ENCODE results near the gene ALDH16A1.

The ALDH16A1 gene

DNA sequence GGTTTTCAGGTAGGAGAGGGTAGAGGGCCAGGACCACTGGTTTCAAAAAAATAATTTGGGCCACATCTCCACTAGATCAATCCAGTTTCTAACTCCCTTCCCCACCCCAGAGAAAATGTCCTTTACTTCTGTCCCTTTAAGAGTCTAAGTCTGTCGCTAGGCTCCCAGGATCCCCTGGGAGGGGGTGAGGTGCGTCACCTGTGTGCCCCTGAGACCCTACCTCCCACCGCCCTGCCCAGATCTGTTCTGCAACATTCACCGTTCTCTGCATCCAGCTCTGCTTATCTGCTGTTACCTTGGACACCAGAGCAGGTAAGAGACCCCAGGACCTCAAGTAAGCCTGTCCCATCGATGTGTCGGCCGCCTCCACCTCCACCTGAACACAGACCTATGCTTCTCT is 27.8 kb upstream of the ALDH16A1 start, which contains the start of gene GFY:
TSS of gene GFY (plus strand) at position 211 of the 400 bp plus-strand sequence. CDS start 1,043 bp downstream, outside the sequence.
- DNase-seq = no peak

DNA sequence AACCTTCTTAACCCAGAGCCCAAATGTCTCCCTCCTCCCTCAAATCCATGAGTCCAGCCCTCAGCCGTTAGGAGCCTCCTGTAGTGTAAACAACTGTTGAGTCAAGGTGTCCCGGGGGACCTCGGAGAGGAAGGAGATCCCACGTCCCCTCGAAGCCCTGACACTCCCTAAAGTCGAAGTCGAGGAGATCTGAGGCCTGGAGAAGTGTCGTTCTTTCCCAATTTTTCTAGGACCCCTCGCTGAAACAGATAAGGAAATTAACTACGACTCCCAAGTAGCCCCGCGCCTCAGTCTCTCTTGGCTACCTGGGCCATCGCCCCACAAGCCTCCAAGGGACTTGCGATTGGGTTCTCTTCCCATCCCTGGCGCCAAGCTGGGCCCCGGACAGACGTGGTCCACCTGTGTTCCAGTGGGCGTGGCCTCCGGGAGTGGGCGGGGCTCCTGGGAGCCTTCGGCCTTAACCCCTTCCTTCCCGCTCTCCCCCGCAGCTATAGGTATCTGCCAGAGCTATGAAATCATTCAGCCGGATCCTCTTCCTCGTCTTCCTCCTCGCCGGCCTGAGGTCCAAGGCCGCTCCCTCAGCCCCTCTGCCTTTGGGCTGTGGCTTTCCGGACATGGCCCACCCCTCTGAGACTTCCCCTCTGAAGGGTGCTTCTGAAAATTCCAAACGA is 27.0 kb upstream of the ALDH16A1 start:
- no peak for DNase-seq

DNA sequence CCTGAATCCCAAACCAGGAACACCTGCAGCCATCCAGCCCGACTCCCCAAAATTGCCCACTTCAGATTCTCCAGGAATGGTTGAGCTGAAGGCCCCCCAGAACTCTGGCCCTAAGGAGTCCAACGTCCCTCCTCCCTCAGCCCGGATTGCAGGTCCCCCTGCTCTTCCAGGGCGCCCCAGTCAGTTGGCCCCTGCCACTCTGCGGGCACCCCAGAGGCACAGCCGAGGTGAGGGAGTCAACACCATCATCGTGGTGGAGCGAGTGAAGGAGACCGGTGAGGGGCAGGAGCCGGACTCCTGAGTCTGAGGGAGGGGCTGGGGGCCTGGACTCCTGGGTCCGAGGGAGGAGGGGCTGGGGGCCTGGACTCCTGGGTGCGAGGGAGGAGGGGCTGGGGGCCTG is 25.7 kb upstream of the ALDH16A1 start:
- no peak for DNase-seq

DNA sequence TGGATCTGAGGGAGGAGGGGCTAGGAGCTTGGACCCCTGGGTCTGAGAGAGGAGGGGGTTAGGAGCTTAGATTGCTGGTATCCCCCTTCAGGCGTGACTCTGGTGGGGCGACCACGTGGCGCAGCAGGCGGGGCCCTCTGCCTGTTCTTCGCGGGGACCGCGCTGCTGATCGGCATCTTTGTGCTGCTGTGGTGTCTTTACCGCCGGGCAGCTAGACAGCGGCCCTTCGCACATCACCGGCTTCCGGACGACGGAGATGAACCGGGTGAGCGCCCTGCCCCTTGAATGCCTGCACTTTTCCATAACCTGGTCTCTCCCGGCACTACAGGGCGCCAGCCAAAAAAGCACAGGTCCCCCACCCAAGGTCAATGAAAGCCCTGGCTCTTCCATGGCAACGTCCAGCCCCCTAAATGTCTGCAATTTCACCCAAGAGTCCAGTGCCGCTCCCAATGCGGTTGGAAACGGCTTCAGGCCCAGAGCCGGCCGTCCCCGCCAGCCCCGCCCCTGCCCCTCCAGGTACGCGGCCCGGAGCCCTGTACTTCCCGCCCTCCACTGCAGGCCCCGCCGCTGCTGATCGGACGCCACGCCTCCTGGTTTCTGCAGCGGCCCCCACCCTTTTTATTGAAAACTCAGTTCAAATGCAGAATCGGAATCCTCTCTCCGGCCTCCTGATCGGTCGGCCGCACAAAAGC is 25.0 kb upstream of the ALDH16A1 start:
- DNase-seq = no peak

DNA sequence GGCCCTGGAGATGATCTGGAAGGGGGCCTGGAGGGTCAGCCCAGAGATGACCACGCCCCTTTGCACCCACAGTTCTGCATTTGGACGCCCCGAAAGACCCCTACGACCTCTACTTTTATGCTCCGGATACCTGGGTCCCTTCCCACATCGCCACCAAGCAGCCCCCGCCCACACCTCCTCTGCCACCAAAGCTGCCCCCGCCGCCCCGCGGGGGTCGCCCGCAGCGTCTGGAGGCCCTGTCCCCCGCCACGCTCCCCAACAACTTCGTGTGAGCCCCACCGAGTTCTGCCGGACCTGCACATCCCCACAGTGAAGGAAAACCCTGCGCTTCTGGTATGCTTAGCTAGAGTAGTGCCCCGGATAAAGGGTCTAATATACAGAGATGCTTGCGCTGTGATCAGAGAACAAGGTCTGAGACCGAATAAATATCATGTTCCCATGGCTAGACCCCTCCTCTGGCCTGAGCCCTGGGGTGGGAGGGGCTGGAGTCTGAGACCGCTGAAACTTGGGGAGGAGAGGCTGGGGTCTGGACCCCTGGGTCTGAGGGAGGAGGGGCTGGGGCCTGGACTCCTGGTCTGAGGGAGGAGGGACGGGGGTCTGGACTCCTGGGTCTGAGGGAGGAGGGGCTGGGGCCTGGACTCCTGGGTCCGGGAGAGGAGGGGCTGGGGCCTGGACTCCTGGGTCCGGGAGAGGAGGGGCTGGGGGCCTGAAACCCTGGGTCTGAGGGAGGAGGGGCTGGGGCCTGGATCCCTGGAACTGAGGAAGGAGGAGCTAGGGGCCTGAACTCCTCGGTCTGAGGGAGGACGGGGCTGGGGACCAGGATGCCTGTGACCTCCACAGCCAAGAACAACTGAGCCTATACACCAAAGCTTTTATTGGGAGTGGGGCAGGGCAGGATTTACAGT is 24.2 kb upstream of the ALDH16A1 start:
- DNase-seq = no peak

DNA sequence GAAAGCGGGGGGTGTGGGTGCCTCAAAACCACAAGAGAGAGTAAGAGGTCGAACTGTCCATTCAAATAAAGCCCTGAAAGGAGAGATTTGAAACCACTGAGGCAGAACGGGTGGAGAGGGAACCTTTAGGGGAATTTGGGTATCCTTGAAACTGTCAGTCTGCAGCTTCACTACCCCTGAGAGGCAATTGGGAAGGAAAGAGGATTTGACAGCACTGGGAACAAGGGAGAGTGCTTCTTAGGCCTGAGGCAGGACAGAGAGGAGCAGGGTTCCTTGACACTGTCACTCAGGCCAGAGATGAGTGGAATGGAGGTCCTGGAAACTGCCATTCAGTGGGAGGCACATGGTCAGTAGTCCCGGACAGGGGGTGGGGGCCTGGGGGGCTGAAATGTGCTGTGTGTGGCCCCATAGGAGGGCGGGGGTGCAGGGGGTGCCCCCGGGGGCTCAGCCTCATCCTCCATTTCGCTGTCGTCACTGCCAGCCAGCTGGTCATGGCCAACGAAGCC is 22.8 kb upstream of the ALDH16A1 start:
- no peak for DNase-seq

DNA sequence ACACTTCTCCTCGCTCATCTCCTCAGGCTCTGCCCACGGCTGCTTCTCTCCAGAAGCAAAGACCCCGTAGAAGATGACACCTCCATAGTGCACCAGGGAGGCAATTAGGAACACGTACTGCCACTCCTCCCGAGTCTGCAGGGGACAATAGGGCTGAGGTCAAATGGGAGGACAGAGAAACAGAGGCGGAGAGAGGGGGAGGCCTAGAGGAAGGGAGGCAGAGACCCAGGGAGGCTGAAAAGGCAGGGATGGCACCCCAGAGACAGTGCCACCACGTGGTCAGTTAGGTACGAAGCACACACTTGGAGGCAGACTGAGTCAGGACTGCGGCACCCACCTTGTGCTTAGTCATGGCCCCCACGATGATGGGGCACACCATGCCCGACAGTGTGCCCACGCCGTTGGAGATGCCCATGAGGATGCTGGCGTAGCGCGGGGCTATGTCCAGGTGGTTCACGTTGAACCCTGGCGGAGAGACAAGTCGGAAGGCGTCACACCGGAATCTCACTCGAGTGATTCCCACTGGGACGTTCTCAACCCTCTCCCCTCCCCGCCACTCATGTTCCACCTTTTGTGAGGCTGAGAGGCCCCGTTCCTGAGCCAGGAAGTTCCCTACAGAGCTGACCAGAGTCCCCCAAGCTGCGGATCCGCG is 22.2 kb upstream of the ALDH16A1 start:
- no peak for DNase-seq

DNA sequence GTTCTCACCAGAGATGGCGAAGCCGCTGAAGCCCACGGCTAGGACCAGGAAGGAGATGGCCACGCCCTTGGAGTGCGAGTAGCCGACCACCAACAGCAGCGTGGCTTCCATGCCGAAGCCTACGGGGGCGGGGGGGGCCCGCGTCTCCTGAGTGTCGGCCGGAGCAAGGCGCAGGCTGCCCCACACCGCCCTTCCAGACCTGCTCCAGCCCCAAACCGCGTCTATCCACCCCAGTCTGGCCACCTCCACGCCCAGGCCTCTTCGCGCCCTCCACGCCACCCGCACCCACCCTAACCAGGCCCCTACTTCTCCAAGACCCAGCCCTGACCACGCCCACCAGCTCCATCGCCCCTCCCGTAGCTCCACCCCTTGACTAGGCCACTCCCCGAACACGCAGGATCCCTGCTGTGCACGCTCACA is 21.7 kb upstream of the ALDH16A1 start:
- peak; percentile 32 for DNase-seq

DNA sequence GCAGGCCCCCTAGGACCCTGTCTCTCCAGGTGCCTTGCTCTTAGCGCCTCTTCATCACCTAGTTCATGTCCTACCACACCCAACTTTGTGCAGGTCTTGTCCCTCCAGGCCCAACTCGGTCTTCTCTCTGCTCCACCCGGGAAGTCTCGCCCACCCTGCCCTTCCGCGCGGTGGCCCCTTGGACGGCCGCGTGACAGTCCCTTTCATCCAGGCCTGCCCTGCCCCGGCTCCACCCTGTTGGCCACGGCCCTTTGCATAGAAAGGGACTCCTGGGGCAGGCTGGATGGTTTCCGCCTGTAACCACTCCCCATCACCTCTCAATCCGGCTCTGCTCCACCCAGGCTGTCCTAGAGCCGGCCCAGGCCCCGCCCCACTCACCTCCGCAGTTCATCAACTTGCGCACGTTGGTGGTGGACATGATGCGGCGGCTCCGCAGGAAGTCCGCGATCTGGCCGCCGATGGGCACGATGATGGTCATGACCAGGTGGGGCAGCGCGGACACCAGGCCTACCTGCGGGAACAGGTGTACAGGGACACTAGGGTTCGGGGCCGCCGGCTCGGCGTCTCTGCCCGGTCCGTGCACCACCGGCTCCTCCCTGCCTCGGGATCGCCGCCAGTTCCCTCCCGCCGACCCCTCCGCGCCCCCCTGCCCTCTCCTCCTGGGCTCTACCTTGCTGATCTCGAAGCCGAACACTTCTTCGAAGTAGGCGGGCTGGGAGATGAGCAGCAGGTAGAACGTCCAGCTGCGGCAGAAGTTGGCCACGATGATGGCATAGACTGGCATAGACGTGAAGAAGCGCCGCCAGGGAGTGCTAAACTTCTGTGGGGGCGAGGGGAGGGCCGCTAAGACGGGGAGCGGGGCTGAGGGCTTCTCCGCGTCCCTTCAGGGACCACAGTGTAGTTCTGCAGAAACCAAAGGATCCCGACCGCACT is 20.6 kb upstream of the ALDH16A1 start:
- no peak for DNase-seq

DNA sequence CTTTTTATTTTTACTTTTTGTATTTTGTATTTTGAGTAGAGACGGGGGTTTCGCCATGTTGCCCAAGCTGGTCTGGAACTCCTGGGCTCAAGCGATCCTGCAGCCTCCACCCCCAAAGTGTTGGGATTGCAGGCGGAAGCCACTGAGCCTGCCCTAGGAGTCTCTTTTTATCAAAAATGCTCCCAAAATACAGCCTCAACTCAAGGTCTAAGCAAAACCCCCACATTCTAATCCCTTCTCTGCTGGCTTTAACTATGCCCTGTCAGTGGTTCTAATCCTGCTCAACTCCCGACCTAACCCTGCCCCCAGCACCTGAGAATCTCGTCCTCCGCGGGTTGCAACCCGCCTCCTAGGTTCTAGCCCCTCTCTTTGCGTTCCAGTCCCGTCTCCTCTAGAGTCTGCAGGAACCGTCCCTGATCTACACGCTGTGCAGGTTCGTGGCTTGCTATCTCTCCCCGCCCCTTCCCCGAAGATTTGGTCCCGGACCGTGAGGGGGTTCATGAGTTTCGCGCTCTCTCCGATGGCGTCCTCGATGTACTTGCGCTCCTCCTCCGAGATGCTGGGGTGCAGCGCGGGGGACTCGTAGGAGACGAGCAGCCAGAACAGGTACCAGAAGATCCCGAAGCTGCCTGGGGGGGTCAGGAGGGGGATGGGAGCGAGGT is 19.7 kb upstream of the ALDH16A1 start:
- DNase-seq = no peak

DNA sequence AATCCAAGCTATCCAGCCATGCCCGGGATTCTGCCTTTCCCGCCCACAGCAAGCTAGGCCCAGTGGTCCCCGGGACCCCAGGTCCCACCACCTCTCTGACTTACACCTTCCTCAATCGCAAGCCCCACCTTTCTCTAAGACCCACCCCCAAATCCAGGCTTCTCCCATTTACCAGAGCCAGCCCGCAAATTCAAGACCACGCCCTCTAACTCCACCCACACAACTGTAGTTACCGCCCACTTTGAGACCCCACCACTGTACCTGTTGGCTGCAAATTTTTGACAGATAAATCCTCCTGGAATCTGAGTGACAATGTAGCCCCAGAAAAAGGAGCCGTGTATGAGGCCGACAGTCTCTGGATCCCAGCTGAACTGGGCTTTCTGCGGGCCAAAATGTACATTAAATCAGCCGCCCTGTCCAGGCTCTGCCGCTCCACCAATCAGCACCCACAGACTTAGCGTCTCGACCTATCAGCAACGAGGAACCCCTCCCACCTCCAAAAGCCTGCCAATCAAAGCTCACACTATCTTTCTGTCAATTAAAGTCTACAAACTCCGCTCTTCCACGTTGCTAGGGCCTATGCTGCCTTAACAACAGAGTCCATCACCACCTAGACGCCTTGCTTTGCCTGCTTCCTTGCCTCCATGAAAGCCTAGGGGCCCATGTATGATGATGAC is 18.0 kb upstream of the ALDH16A1 start:
- DNase-seq = no peak

DNA sequence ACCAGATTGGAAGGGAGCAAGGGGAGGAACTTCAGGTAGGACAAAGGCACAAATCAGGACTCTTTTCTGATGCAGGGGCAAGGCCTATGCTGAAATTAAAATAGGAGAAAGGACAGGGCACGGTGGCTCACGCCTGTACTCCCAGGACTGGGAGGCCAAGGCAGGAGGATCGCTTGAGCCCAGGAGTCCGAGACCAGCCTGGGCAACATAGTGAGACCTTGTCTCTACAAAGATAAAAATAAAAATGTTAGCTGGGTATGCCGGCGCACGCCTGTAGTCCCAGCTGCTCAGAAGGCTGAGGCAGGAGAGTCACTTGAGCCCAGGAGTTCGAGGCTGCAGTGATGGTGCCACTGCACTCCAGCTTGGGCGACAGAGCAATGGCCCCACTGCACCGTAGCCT is 17.4 kb upstream of the ALDH16A1 start:
- no peak for DNase-seq

DNA sequence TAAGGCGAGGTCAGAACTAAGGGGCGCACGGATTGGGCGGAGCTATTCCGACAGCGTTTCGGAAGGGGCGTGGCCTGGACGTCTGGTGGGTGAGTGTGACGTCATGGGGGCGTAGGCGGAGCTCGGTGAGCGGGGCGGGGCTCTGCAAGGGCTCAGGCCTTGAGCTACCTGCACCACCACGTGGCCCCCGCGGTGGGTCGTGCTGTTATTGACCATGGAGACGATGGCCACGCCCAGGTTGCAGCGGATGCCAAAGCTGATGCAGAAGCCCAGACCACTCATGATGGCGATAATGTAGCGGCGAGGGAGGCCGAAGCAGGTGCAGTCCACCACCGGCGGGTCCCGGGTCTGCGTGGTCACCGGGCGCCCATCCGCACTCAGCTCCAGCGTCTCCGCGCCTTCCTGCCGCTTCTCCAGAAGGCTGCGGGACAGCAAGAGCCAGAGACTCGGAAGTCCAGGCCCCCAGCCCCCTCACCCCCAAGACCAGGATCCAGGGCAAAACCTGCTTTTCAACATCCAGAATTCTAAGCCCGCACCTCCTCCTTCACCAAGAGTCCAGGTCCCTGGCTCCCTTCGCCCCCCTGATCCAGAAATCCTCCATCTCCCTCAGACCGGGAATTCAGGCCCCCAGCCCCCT is 16.5 kb upstream of the ALDH16A1 start:
- DNase-seq = no peak

DNA sequence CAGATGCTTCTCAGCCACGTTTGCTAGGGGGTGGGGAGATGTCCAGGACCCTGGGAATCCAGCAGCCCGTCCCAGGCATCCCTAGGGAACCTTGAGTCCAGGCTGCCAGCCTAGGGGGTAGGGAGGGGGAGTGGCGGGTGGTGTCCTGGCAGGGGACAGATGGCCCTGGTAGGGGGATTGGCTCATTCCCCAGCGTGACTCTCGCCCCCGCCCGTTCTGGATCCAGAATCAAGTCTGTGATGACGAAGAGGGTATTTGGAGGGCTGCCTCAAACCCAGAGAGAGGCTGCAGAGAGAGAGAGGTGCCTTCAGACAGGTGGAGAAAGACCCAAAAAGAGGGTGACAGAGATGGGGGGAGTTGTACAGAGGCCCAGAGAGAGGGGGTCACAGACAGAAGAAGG is 15.8 kb upstream of the ALDH16A1 start:
- no peak for DNase-seq

DNA sequence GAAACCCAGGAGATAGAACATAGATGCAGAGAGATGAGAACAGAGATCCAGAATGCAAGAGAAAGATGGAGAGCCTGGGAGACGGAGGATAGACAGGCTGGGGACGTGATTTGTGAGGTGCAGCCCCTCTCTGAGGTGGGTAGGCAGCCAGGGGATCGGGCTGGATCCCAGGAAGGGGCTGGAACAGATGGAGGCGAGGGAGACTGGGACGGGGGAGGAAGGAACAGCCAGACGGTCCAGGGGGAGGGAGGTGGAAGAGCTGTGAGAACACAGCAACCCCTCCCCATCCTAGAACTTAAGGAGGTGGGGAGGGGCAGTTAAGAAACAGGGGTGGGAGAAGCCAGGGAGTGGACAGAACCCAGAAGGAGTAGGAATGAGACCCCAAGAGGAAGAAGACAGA is 14.8 kb upstream of the ALDH16A1 start:
- DNase-seq = no peak

DNA sequence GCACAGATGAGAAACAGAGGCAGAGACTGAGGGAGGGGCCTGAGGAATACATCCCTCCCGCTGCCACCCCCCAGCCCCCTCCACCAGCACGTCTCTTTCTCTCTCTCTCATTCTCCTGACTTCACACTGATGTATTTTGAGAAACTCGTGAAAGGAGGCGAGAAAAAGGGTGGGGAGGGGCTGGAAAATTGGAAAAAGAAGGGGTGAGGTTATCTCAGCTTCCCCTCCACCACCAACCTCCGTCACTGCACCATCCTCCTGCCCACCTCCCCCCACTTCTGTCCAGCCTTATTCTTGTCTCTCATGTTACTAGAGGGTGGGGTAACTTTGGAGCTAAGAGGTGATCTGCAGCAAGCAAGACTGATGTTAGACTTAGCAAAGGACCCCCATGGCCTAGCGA is 13.2 kb upstream of the ALDH16A1 start:
- DNase-seq = no peak

DNA sequence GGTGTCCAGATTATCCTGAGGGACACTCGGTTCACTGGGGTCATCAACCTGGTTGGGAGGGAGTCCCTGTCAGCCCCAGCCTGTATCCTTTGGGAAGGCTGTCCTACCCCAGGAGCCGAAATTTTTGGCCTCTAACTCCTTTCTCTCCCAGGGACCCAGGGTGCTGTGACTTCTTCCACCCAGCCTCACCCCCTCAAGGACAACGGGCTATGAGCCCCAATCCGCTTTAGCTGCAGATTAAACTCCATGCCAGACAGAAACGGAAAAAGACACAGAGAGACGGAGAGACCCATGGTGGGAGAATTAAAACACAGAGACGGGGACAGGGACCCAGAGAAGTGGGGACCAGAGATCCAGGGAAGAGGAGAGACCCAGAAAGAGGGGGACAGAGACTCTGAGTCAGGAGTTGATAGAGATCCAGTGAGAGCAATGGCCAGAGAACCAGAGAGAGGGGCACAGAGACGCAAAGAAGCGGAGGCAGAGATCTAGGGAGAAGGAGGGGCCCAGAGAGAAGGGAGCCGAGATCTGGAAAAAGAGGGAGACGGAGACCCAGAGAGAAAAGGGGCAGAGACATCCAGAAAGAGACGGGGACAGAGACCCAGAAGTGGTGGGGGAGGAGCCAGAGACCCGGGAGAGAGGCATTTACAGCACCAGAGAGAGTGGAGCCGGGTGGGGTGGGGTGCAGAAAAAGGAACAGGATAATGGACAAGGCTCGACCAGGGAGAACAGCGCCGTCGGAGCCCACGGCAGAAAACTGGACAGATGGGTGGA is 12.4 kb upstream of the ALDH16A1 start:
- no peak for DNase-seq

DNA sequence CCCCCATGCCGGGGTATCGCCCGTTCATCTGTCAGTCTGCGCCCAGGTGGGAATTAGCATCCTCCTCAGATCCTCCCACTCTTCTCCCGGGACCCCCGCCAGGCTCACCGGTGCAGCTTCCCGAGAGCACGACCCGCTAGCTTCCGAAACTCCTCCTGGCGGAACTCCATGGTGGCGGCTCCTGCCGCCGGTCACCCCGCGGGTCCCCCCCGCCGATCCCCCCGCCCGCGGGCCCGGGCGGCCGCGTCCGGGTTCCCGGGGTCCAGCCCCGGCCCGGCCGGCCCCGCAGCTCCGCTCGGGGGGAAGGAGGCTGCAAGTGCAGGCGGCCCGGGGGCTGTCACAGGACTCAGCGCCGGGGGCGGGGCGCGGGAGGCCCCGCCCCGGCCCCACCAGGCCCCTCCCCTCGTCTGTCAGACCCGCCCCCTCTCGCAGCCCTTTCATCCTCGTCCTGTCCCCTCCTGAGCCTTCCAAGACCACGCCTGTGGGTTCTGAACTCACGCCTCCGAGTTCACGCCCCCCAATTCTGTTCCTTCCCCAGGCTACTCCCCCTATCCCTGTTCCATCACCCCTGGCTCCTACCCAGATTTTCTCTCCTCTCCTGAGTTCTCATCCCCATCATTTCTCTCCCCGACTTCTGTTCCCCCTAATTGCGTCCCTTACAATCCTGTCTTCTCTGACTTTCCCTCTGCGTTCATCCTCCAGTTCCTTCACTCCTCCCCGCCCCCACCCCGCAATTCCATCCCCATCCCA is 11.6 kb upstream of the ALDH16A1 start, which contains the start of gene SLC17A7:
TSS of gene SLC17A7 (minus strand) at position 318 of the 750 bp plus-strand sequence. CDS start at position 170, 148 bp downstream.
- no peak for DNase-seq

Data from MV-4-11 (cell line).